T-cell (primary cell): ENCODE data around the gene RFX5. TPM values are rescaled to one million over a fixed set of nuclear protein-coding genes. Genes with fewer than 3 reads are reported as not detected.

ENCODE experiments used
- ATAC-seq, 4 experiments: fragments of 200-7000 bp in 3 of 4; fragments of 150-1000 bp in 1 of 4; cut with Tn5 transposase; replicated peaks in 1 of 4; 1 replicate in 3 of 4; 2 replicates in 1 of 4; pipeline ENCODE4 v1.10.0; 2021; ENCODE audit warnings: moderate library complexity in 3 of 4, mild to moderate bottlenecking in 2 of 4, moderate number of reproducible peaks in 1 of 4
- CTCF ChIA-PET, 2 donors: fragments of 300-600 bp; sonication (Branson Sonifier 250); formaldehyde crosslinking; loops; one replicate each; lab custom pipeline; 2022; ENCODE audit warnings: antibody characterized with exemption in 2 of 2; lab: Charles Lee
- POLR2A ChIA-PET, 2 donors: fragments of 300-600 bp; sonication (Branson Sonifier 250); formaldehyde crosslinking; loops; one replicate each; lab custom pipeline; 2022; ENCODE audit warnings: antibody characterized with exemption in 2 of 2; lab: Charles Lee
- DNase-seq, 35 experiments: peaks; one replicate each; pipeline versions ENCODE4 v3.0.0 to v3.0.0-alpha.2; 2013 to 2023
- H3K27ac ChIP-seq: one replicate; pipeline ENCODE4 v1.5.1; 2013; ENCODE audit warnings: low read length
- H3K27me3 ChIP-seq, 2 experiments: replicated peaks in 1 of 2; 1 replicate in 1 of 2; 2 replicates in 1 of 2; pipeline versions ENCODE4 v1.6.1 to v1.7.0; 2013; ENCODE audit warnings: low read length in 1 of 2, mixed read lengths in 1 of 2; ENCODE audit not compliant: control insufficient read depth in 2 of 2, insufficient read depth in 2 of 2; ENCODE audit errors: extremely low read depth in 1 of 2
- H3K36me3 ChIP-seq, 2 donors: 1 replicate in 1 of 2; 2 replicates in 1 of 2; pipeline versions ENCODE4 v1.6.1 to v1.7.0; 2013; ENCODE audit warnings: low read length in 1 of 2; ENCODE audit not compliant: control insufficient read depth in 2 of 2, insufficient read depth in 1 of 2; ENCODE audit errors: extremely low read depth in 1 of 2
- H3K4me1 ChIP-seq, 2 experiments: 1 replicate in 1 of 2; 2 replicates in 1 of 2; pipeline versions ENCODE4 v1.6.1 to v1.7.0; 2013; ENCODE audit warnings: low read length in 2 of 2, mixed read lengths in 1 of 2; ENCODE audit not compliant: insufficient read depth in 2 of 2, control insufficient read depth in 1 of 2; ENCODE audit errors: extremely low read depth in 1 of 2
- H3K4me3 ChIP-seq, 2 donors: 1 replicate in 1 of 2; 2 replicates in 1 of 2; pipeline versions ENCODE4 v1.5.1 to v1.7.0; 2013; ENCODE audit warnings: mild to moderate bottlenecking in 2 of 2, low read length in 1 of 2, moderate library complexity in 1 of 2; ENCODE audit not compliant: control insufficient read depth in 1 of 2; ENCODE audit errors: extremely low read depth in 1 of 2
- H3K9me3 ChIP-seq: 2 replicates; pipeline ENCODE4 v1.7.0; 2013
- H3K27ac Mint-ChIP-seq, 2 donors: one replicate each; pipeline ENCODE4 v1.8.0; 2020 to 2021; ENCODE audit warnings: mild to moderate bottlenecking in 2 of 2, mixed read lengths in 2 of 2
- H3K27me3 Mint-ChIP-seq, 2 donors: one replicate each; pipeline ENCODE4 v1.8.0; 2021 to 2022; ENCODE audit warnings: mixed read lengths in 2 of 2
- H3K36me3 Mint-ChIP-seq: one replicate; pipeline ENCODE4 v1.8.0; 2021; ENCODE audit warnings: mixed read lengths
- H3K4me1 Mint-ChIP-seq, 3 donors: one replicate each; pipeline ENCODE4 v1.8.0; 2020 to 2022; ENCODE audit warnings: mixed read lengths in 3 of 3, mild to moderate bottlenecking in 1 of 3
- H3K4me3 Mint-ChIP-seq, 3 donors: one replicate each; pipeline ENCODE4 v1.8.0; 2020 to 2022; ENCODE audit warnings: mild to moderate bottlenecking in 3 of 3, mixed read lengths in 3 of 3, moderate library complexity in 3 of 3
- H3K9me3 Mint-ChIP-seq, 3 donors: one replicate each; pipeline ENCODE4 v1.8.0; 2020 to 2022; ENCODE audit warnings: mixed read lengths in 3 of 3
- WGBS: methylation state at CpG from one replicate; pipeline ENCODE4 v1.1.5; 2013; ENCODE audit warnings: missing lambda C conversion rate; ENCODE audit not compliant: insufficient coverage; 5-methylcytosine and 5-hydroxymethylcytosine counted together
- total RNA-seq, 35 experiments: library from RNA in 6 of 35; stranded (reverse) in 6 of 35; fragments of 120-200 nt in 1 of 35; gene quantifications; one replicate each; pipeline versions ENCODE4 v1.2.1 to v1.2.4 and lab custom pipeline; 2013 to 2026

The RFX5 gene
- total RNA-seq, 5 donors from 2014 or later (not counting 1 experiment from before 2014, with no cell fraction given) = 50.3 to 79.8 (median 70.2) TPM

- no peaks in the 10 kb centered on the region for H3K27me3 Mint-ChIP-seq
- H3K36me3 Mint-ChIP-seq = peaks cover 53% of the 10 kb centered on the region
- Histone ChIP-seq H3K9me3 (no peaks in the 10 kb centered on the region), H3K27ac (peak overlapping the region; percentile 0), H3K4me3 (no peak overlapping the region), H3K4me1 (peaks cover 0 to 18% of the 10 kb centered on the region in 2 experiments), H3K36me3 (peaks cover 10 to 93% of the 10 kb centered on the region in 2 donors), H3K27me3 (no peaks in the 10 kb centered on the region)
- ChIA-PET POLR2A (interaction anchor here in 1 of 2 donors (0.7 to 0.9 kb wide), 2 partner anchors 28 to 228 kb away, joined by 3 to 4 read pairs; no protein-coding TSS in a partner anchor), CTCF (interaction anchor here (0.5 to 1.9 kb wide), 7 partner anchors 11 to 1048 kb away, joined by 3 to 9 read pairs (median 4); no protein-coding TSS in a partner anchor)
- peak overlapping the region in 1 of 3 donors; percentile 3 for H3K4me3 Mint-ChIP-seq
- peak overlapping the region; percentile 85 to 87 for H3K27ac Mint-ChIP-seq
- no peaks in the 10 kb centered on the region for H3K9me3 Mint-ChIP-seq
- peaks cover 36 to 51% (median 49%) of the 10 kb centered on the region in 3 donors for H3K4me1 Mint-ChIP-seq
- ATAC-seq = peak; percentile 59 to 99 (median 96)
- 54% methylated on average over 5 of the region's 7 CpGs for WGBS
- peak in 16 of 35 experiments; percentile 7 to 61 (median 21) for DNase-seq
Observed at GRCh38 chr1:151311589-151312331, 35.3 kb downstream of the RFX5 start.

DNA sequence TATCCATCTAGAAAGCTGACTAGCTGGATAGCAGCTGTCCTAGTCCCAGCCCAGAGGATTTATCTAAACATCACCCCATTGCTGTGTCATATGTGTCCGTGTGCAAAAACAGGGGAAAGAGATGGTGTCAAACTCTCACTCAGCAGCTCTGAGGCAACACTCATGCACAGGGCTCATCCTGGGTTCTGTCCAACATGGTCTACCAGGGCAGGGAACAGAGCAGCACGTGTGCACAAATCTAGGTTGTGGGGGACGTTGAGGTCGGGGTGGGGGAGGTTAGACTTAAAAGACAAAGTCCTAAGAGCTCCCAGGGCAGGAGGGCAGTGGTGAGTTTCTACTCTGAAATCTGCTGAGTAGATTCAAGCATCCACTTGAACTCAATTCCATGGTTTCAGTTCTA lies 36.0 kb downstream of the RFX5 start:
- H3K4me3 ChIP-seq = no peak overlapping the region
- CTCF ChIA-PET = interaction anchor here in 1 of 2 donors (0.8 to 1.9 kb wide), 5 partner anchors 14 to 211 kb away, joined by 3 to 9 read pairs (median 3); no protein-coding TSS in a partner anchor
- Mint-ChIP-seq H3K4me1 (peaks cover 36 to 49% (median 45%) of the 10 kb centered on the region in 3 donors), H3K4me3 (no peak overlapping the region), H3K27ac (peak overlapping the region; percentile 85 to 87), H3K9me3 (no peaks in the 10 kb centered on the region), H3K27me3 (no peaks in the 10 kb centered on the region), H3K36me3 (peaks cover 53% of the 10 kb centered on the region)
- no peak overlapping the region for H3K27ac ChIP-seq
- no peaks in the 10 kb centered on the region for H3K9me3 ChIP-seq
- DNase-seq = no peak
- POLR2A ChIA-PET = interaction anchor here (0.6 to 0.9 kb wide), 4 partner anchors 21 to 229 kb away, joined by 3 to 4 read pairs (median 4); no protein-coding TSS in a partner anchor
- H3K27me3 ChIP-seq = no peaks in the 10 kb centered on the region
- 80% methylated on average over 3 of the region's 4 CpGs for WGBS
- ATAC-seq = no peak
- H3K4me1 ChIP-seq = peaks cover 0 to 18% of the 10 kb centered on the region in 2 experiments
- H3K36me3 ChIP-seq = peaks cover 12 to 93% of the 10 kb centered on the region in 2 donors

DNA sequence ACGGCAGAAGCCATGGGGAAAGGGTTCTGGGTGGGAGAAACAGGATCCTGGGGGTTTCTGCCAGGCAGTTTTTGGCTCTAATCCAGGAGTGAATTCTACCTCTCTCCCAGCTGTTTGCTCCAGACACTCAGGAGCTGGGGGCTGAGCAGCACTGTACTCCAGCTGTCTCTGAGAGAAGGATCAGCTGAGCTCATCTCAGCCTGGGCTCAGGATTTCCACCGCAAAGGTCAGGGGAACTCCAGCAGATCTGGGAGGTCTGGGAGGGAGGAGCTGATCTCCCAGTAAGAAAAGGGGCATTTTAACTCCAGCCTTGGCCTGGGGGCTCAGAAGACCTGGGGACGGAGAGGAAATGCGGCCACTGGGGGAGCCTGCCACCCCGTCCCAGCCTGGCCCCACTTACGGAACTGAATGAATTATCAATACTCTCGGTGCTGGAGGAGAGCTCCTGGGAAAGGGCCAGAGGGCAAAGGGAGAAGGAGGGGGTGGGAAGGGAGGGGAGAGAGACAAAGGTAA lies 37.2 kb downstream of the RFX5 start:
- POLR2A ChIA-PET = no interaction called here
- H3K27ac ChIP-seq = no peak overlapping the region
- 93% methylated on average over 3 of the region's 7 CpGs for WGBS

DNA sequence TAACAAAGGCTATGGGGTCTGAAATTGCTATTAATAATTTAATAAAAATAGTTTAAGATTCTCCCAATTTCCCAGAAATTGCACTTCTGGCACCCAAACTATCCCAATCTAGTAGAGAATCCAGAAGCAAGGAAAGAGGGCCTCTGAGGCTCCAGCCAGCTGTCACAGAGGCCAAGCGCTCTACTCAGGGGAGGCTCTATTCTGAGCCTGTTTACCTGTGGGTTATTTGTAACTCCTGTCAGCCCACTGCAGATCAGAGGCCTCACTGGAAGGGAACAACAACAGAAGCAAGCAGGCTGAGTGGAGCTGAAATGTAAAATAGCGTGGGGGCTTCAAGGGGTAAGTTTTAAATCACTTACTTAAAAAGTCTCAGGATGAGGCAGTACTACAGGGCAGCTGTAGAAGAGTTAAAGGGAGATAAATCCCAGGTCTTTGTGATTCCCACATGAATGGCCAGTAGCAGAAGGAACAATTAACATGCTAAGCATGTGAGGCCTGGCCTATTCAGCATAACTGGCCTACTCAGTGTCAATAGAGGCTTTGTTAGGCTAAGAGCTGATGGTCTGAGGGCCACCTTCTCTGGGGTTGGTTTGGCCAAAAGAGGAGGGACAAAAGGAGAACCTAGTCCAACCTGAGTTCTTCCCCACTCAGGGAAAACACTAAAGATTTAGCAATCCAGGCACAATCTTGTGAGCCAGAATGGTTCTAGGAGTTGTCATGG lies 52.1 kb downstream of the RFX5 start:
- H3K4me1 Mint-ChIP-seq = peaks cover 0 to 2% (median 0%) of the 10 kb centered on the region in 3 donors
- no peaks in the 10 kb centered on the region for H3K27me3 Mint-ChIP-seq
- peak overlapping the region in 1 of 2 donors; percentile 48 for H3K27ac Mint-ChIP-seq
- H3K4me3 Mint-ChIP-seq = no peak overlapping the region
- ChIA-PET CTCF (interaction anchor here in 1 of 2 donors (1.2 kb wide), 1 partner anchor 43 kb away, joined by 4 read pairs; no protein-coding TSS in a partner anchor), POLR2A (no interaction called here)
- ATAC-seq (no peak), DNase-seq (no peak)
- Histone ChIP-seq H3K4me1 (peaks cover 0 to 6% of the 10 kb centered on the region in 2 experiments), H3K36me3 (peaks cover 38 to 93% of the 10 kb centered on the region in 2 donors), H3K27ac (no peak overlapping the region), H3K9me3 (no peaks in the 10 kb centered on the region), H3K27me3 (no peaks in the 10 kb centered on the region), H3K4me3 (no peak overlapping the region)
- H3K36me3 Mint-ChIP-seq = peaks cover 41% of the 10 kb centered on the region
- 94% methylated on average over 2 of the region's 2 CpGs for WGBS
- H3K9me3 Mint-ChIP-seq = no peaks in the 10 kb centered on the region

More for the DNA sequence above, 37.2 kb downstream of the RFX5 start:
- Histone ChIP-seq H3K27me3 (no peaks in the 10 kb centered on the region), H3K4me1 (peaks cover 0 to 18% of the 10 kb centered on the region in 2 experiments), H3K4me3 (no peak overlapping the region), H3K9me3 (no peaks in the 10 kb centered on the region), H3K36me3 (peaks cover 17 to 95% of the 10 kb centered on the region in 2 donors)
- no peaks in the 10 kb centered on the region for H3K27me3 Mint-ChIP-seq
- no peaks in the 10 kb centered on the region for H3K9me3 Mint-ChIP-seq
- CTCF ChIA-PET = interaction anchor here (0.5 to 2.1 kb wide), 4 partner anchors 8 to 1056 kb away, joined by 3 to 10 read pairs (median 6); no protein-coding TSS in a partner anchor
- H3K27ac Mint-ChIP-seq = peak overlapping the region in 1 of 2 donors; percentile 74
- no peak overlapping the region for H3K4me3 Mint-ChIP-seq
- no peak for DNase-seq
- peaks cover 55% of the 10 kb centered on the region for H3K36me3 Mint-ChIP-seq
- H3K4me1 Mint-ChIP-seq = peaks cover 30 to 45% (median 42%) of the 10 kb centered on the region in 3 donors
- no peak for ATAC-seq

GRCh38 chr1:151293093-151293492 lies 54.0 kb downstream of the RFX5 start:
- H3K27me3 ChIP-seq = no peaks in the 10 kb centered on the region
- no peak for ATAC-seq
- ChIA-PET POLR2A (no interaction called here), CTCF (no interaction called here)
- no peaks in the 10 kb centered on the region for H3K9me3 ChIP-seq
- H3K36me3 ChIP-seq = peaks cover 34 to 94% of the 10 kb centered on the region in 2 donors
- no peak for DNase-seq
- no peak overlapping the region for H3K27ac ChIP-seq
- H3K36me3 Mint-ChIP-seq = peaks cover 33% of the 10 kb centered on the region
- no peaks in the 10 kb centered on the region for H3K27me3 Mint-ChIP-seq
- H3K4me1 ChIP-seq = peaks cover 0 to 22% of the 10 kb centered on the region in 2 experiments
- WGBS = 98% methylated on average over 4 of the region's 6 CpGs
- no peak overlapping the region for H3K4me3 ChIP-seq
- peaks cover 6 to 14% (median 12%) of the 10 kb centered on the region in 3 donors for H3K4me1 Mint-ChIP-seq
- no peak overlapping the region for H3K4me3 Mint-ChIP-seq
- no peaks in the 10 kb centered on the region for H3K9me3 Mint-ChIP-seq
- peak overlapping the region; percentile 27 to 75 for H3K27ac Mint-ChIP-seq
